GM19438 (cell line): ENCODE results near the gene NOVA2.

Experiments
- ATAC-seq: cut with Tn5 transposase; IDR thresholded peaks from one replicate; pipeline ENCODE4 v1.9.1; 2021; ENCODE audit warnings: low read depth; ENCODE audit not compliant: unreplicated experiment

NOVA2 gene

DNA sequence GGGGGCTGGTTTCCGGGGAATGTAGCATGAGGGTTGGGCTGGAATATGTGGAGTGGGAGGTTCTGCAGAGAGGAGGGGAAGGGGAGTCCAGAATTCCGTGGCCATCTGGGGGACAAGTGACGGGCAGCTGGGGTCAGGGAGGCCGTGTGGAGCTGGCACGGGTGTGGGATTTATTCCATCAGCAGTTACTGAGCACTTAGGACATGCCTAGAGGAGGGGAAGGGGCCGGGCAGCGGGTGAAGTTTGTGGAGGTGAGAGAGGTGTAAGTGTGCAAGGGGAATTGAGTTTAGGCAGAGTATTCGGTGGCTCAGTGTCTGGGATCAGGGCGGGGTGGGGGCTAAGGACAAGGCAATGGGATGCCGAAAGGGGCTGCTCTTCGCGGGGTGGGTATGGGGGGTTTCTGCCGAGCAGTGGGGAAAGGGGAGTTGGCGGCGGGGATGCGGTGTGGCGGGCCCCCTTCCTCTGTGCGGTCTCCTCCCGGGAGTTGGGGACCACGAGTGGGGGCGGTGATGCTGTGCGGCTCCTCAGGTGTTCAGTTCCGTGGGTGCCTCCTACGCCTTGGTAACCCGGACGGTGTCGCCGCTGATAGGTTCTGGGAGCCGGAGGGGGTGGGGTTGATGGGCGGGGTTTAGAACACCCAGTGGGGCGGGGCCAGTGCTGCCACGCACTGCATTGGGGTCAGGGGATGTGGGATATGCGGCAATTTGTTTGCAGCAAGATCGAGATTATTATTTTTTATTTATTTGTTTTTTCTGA is 27.0 kb upstream of the NOVA2 start:
- ATAC-seq: no peak

DNA sequence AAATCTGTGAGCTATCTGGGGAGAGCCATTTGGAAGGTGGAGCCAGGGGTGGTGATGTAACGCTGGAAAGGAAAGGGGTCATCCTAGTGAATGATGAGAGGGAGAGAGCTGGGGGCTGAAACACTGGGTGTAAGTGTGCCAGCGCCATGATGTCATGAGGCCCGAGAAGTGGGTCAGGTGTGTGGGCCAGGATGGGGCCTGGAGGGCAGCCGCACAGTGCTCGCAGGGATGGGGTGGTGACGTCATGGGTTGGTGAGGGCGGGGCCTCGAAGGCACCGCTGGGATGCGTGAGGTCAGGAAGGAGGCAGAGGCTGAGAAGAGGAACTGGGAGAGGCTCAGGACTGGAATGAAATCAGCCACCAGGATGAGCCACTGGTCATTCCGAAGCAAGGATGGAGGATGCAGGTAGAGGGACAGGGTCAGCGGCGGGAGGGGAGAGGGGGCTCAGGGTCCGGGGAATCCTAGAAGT is 26.0 kb upstream of the NOVA2 start:
- ATAC-seq: no peak

DNA sequence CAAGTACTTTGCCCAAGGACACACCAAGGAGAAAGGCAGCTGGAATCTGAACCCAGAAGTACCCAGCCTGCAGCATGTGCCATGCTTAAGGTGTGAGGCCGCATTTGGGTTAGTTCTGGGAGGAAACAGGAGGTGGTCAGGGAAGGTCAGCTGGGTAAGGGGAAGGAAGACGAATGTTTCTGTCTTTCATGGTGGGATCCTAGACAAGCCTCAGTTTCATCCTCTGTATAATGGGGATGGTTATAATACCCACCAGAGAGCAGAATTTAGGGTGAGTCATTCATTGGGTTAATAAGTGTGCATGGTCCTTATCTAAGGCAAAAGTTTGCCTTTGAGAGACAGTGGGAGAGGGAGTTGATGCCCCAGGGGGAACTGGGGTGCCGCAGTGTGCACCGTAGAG is 25.2 kb upstream of the NOVA2 start:
- no peak for ATAC-seq

DNA sequence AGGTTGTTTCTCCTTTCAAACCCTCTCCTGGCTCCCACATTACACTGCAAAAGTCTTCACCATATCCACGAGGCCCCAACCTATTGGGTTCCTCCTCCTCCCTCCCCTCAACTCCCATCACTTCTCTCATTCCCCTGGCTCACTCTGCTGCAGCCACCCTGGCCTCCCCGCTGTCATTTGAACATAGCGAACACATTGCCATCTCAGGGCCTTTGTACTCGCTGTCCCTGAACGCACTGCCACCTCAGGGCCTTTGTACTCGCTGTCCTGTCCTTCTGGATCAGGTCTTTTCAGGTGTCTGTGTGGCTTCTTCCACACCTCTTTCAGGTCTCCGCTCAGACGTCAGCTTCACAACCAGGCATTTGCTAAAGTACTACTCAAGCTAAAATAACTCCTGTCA is 23.3 kb upstream of the NOVA2 start:
- no peak for ATAC-seq

DNA sequence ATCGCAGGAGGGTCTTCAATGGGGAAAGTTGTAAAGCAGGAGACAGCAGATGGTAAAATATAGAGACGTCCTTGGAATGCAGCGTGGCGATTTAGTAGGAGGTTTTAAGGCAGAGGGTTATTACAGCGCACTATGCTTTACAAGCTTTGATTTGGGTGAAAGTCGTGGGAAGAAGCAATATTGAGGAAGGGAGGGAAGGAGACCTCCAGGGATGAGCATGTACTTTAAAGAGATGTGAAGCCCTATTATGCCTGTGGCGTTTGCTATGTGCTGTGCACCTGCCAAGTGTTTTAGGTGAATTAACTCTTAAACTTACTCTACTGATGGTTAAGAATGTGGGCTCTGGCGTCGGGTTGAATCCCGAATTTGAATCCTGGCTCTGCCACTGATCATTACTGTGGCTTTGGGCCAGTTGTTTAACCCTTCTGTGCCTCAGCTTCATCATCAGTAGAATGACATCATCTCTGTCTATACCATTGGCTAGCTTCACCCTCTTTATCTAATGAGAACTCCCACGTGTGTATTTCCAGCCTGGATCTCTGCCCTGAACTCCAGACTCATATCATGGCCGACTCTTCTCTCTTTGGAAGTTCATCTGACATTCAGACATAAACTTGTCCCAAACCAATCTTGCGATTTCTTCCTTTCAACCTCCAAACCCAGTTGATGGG is 22.2 kb upstream of the NOVA2 start:
- no peak for ATAC-seq

DNA sequence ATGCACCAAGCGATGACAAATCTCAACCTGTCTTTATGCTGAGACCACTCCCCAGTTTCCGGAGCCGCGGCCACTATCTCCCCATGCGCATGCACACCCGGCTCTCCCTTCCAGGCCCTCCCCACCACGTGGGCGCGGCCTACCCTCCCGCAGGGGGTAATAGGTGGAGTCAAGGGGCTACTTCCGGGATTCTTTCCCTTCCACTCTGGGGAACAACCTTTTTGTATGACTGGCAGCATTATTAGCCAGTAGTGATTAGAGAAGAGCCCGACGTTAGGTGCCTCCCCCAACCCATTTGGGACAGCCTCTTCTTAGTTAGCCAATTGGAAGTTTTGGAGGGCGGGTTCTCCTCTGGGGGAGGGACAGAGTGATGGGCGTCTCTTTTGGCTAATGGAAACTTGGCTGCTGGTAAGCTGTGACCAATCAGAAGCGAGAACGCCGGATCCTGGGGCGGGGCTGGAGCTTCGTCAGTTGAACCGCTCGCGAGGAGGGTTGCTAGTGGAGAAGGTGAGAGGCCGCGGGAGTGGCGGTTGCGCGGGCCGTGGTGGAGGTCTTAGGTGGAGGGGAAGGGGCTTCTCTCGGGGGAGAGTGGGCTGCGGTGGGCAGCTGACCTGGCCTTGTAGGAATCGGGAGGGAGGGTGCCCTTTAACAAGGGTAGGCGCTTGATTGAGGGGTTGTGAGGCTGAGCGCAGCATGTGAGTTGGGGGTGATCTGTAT is 21.5 kb upstream of the NOVA2 start, which contains the start of gene CCDC61:
TSS of gene CCDC61 (plus strand) at position 470 of the 717 bp plus-strand sequence. CDS start 7,552 bp downstream, outside the sequence.
- peak; percentile 95 for ATAC-seq

DNA sequence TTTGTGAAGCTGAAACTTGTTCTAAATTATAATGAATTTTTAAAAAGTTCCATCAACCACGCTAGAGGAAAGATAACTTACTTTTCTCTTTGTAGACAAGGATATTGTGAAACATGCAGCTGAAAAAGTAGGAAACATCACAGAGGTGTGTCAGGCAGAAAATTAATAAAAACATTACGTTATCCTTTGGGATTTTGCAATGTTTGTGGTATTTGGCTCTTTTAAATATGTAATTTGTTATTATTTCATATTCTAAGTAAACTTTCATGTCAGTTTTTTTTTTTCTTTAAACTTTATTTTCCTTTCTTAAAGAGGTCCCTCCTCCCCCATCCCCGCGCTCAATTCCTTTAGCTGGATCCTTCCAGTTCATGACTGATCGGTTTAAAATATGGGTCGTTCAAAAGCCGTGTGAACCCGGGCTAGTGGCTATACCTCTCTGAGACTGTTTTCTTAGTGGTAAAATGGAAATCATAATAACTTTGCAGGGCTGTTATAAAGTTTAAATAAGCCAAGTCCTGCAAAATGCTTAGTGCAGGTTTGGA is 20.9 kb upstream of the NOVA2 start:
- peak; percentile 4 for ATAC-seq

DNA sequence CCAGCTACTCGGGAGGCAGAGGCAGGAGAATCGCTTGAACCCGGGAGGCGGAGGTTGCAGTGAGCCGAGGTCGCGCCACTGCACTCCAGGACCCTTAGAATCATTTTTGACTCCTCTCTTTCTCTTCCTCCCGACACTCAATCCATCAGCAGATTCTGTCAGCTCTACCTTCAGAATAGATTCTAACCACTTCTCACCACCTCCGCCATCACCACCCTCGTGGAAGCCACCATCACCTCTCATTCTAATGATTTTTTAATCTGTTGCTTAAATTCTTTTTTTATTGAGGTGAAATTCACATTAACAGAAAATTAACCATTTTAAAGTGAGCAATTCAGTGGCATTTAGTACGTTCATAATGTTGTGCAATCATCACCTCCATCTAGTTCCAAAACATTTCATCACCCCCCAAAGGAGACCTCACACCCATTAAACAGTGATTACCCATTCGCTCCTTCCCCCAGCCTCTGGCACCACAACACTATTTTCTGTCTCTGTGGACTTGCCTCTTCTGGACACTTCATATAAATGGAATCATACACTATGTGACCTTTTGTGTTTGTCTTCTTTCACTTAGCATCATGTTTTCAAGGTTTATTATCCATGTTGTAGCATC is 16.6 kb upstream of the NOVA2 start:
- ATAC-seq: no peak

DNA sequence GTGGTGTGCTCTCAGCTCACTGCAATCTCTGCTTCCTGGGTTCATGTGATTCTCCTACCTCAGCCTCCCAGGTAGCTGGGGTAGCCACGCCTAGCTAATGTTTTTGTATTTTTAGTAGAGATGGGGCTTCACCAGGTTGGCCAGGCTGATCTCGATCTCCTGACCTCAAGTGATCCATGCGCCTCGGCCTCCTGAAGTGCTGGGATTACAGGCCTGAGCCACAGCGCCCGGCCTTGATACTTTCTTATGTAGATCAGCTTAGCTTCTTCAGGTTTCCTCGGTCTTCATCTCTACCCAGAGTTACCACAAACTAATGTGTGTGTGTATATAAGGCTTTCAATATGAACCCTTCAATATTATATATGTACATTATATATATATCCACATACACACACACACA is 11.7 kb upstream of the NOVA2 start:
- no peak for ATAC-seq

DNA sequence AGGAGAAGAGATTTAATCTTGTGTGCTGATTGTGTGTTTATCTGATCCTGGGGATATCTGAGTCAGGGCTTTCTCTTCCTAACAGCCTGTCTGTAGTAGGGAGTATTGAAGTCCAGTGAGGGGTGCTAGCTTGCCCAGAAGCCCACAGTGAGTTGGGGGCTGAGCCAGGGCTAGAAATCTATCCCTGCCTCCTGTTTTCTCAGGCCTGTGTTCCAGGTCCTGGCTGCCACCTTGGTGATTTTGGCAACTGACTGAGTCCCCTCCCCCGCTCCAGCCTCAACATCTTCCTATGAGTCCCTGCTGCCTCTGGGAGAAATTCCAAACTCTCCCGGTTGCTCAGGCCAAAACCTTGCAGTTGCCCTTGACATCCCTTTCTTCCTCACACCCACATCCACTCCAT is 7.7 kb upstream of the NOVA2 start:
- no peak for ATAC-seq

DNA sequence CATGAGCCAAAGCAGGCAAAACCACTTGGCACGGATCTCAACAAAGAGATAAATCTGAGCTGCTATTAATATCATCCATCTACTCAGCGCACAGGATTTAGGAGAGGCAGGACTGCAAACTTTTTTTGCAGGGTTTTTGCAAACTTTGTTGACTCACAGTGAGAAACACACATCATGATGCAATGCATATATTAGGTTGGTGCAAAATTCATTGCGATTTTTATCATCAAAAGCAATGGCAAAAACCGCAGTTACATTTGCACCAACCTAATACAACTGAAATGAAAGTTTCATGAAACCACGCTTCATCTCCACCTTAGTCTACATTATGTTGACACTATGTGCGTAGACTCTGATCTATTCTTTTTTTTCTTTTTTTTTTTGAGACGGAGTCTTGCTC is 4.5 kb upstream of the NOVA2 start:
- ATAC-seq: no peak

DNA sequence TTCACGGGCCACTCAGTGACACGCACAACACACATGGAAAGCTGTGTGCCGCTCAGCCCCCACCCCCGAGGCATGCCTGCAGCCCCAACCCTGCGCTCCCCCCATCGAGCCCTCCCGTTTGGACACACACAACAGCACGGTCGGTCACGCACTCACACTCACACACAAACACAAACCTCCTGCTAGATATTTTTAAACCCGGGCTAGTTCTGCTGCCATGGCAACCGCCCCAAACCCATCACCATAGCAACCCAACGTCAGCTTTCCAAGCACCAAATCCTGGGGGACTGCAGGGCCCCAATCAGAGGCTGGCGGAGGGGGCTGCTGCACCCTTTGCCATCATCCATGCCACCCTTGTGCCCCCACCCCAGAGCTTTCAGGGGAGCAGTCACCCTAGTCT is 2.5 kb upstream of the NOVA2 start:
- no peak for ATAC-seq

DNA sequence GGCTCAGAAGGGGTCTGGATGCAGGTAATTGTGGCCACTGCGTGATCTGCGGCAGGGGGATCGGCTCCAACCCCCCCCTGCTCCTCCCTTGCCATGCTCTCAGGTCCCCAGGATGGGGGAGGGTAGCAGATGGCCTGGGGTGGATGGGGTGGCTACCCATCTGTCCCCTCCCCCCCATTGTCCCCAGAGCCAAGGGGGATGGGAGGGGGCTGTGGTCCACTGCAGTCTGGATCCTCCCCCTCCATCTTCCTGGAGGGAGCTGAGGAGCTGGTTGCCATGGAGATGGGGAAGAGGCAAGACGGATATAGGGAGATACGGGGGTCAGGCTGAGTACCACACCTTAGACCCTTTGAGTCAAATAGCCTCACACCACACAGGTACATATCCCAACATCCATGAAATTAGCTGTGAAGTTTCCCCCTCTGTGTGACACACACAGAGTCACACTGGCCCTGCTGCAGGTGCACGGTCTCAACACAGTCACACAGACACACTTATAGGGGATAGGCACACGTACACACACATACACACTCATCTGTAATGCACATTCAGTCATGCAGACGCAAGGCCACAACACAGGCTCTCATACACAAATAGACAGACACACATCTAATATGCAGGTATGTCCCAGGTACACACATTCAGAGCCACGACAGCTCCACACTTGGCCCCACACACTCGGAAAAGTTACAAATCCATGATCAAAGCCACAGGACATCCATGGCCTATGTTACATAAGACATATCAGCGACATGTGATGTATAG is 1.8 kb upstream of the NOVA2 start:
- ATAC-seq: no peak

DNA sequence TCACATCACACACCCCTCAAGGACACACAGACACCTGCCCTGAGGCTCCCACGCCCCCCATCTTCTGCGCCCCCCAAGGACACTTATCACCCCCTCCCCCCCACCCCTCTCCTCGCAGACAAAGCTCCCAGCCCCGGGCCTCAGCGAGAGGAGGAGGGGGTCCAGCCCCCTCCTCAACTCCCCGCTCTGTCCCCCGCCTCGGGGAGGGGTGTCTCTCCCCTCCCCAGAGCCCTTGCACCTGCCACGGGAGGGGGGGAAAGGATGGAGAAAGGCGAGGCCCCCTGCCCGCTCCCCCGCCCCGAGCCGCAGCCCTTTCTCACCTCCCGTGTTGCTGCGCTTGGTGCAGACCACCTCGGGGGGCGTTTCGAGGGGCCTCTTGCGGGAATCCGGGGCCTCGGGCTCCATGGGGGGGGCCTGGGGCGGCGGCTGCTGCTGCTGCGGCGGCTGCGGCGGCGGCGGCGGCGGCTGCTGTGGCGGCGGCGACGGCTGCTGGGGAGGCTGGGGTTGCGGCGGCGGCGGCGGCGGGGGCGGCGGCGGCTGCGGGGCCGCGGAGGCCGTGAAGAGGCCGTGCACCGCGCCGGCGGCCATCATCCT is 621 bp downstream of the NOVA2 start:
- no peak for ATAC-seq

DNA sequence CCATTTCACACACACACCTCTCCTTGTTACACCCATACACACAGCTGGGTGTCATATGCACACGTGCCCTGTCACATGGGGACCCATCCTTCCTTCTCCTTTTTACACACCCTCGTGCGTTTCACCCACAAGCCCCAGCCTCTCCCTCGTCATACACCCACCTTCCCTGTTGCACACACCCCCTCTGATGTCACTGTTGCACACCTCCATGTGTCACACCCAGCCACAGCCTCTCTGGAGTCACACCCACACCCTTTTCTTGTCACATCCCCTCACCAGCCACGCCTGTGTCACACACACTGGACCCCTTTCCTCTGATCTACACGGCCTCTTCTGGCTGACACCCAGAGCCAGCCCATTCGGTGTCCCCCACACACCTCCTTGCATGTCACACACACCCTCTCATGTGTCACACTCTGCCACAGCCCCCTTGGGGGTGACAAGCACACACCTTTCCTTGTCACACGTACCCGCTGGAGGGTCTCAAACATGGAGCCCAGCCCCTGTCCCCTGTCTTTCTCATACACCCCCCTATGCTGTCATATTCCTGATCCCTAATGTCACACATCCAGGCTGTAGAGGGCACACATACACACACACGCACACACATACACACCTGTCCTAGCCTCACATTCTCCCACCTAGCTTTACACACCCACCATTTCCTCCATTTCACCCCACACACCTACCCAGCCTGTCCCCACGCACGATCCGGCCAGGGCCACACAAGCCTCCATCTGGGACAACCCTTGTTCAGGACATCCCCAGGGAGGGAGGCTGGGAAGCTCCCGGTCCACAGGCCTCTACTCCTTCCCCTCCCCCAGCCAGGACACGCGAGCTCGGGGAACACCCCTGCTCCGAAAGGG is 1.4 kb downstream of the NOVA2 start:
- no peak for ATAC-seq

DNA sequence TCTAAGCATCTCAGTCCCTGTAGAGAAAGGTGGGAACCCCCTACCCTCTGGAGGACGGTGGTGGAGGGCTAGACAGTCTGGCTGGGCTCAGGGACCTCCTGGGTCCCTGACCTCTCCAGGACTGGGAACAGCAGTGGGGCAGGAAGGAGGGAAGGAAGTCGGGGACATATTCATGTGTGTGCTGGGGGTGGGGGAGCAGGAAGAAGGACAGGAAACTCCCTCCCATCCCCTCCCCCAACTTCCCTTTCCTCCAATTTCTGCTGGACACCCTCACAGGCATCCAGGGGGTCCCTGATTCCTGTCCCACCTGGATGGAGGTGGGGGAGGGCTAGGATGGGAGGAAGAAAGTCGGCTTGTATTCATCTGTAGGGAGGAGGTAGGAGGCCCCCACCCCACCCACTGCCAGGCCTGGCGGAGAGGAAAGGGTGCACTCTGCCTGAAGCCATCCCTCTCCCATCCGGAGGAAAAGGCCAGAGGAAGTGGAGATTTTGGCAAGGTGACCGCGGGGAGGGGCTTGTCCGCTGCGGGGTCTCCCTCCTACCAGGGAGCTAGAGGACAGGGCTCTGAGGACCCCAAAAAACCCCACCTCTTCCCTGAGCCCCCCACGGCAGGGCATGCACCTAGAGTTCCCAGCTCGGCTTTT is 2.3 kb downstream of the NOVA2 start:
- no peak for ATAC-seq

DNA sequence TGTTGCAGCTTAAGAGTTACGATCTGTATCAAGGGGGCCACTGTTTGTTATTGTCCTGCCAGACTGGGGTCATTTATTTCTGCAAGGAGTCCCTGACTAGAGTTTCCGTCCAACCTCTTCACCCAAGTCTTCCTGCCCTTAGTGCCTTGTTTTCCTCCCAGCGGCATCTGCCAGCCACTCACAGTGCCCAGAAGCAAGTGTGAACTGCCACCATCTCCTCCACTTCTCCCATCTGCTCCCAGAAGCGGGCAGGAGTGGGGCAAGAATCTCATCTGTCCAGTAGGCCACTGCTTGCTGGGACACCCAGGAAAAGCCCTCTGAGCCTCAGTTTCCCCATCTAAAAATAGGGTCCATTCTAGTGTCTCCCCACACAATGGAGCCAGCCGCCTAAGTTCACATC is 4.0 kb downstream of the NOVA2 start:
- no peak for ATAC-seq

DNA sequence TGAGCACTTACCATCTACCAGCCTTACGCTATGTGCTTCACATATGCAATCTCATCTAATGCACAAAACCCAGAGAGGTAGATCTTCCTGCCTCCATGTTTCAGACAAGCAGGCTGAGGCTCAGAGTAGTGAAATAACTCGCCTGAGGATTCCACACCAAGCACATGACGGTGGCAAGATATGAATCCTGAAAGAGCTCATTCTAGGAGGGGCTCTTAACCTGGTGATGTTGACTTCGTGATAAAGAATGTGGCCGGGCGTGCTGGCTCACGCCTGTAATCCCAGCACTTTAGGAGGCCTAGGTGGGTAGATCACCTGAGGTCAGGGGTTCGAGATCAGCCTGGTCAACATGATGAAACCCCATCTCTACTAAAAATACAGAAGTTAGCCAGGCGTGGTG is 5.0 kb downstream of the NOVA2 start:
- no peak for ATAC-seq
